Thyroid gland (tissue), 4 donors: ENCODE measurements around the gene PPP1R3G. TPM values are rescaled to one million over a fixed set of nuclear protein-coding genes. Genes with fewer than 3 reads are reported as not detected.

ENCODE experiments used
- DNase-seq, 2 donors: peaks; one replicate each; pipeline ENCODE4 v3.0.0-alpha.2; 2019
- H3K27ac ChIP-seq, 3 donors: fragments of 200-600 bp; sonication (generic); 1 replicate in 2 of 3; 2 replicates in 1 of 3; pipeline ENCODE4 v1.5.1; 2016 to 2019; ENCODE audit warnings: mild to moderate bottlenecking in 1 of 3, moderate library complexity in 1 of 3
- H3K27me3 ChIP-seq: fragments of 200-600 bp; sonication (generic); one replicate; pipeline ENCODE4 v1.5.1; 2019
- H3K36me3 ChIP-seq, 2 donors: fragments of 200-600 bp; sonication (generic); one replicate each; pipeline ENCODE4 v1.5.1; 2016 to 2019
- H3K4me1 ChIP-seq, 2 donors: fragments of 200-600 bp; sonication (generic); one replicate each; pipeline ENCODE4 v1.5.1; 2017 to 2019
- H3K4me3 ChIP-seq, 3 donors: fragments of 200-600 bp; sonication (generic); replicated peaks in 1 of 3; 1 replicate in 2 of 3; 2 replicates in 1 of 3; pipeline ENCODE4 v1.5.1; 2016; ENCODE audit warnings: mild to moderate bottlenecking in 1 of 3
- H3K9me3 ChIP-seq: fragments of 200-600 bp; sonication (generic); one replicate; pipeline ENCODE4 v1.5.1; 2017
- POLR2A ChIP-seq, 2 donors: fragments of 450-650 bp; IDR thresholded peaks; one replicate each; pipeline ENCODE4 v1.6.1; 2017; ENCODE audit warnings: antibody characterized with exemption in 2 of 2, mild to moderate bottlenecking in 2 of 2, moderate library complexity in 1 of 2
- WGBS, 2 donors: methylation state at CpG; one replicate each; pipeline ENCODE4 v1.1.5; 2017; 5-methylcytosine and 5-hydroxymethylcytosine counted together
- intact Hi-C: fragments of 100-400 bp; cut with DNase I; formaldehyde crosslinking; loops from one replicate; pipeline ENCODE4 v1.15.1; 2023
- total RNA-seq, 4 donors: library from RNA; depleted of rRNA; stranded (reverse); fragments of >200 nt; gene quantifications; one replicate each; pipeline ENCODE4 v1.2.3, GENCODE V29; 2016
- TF ChIP-seq, protein P1 (sequence below), 6 experiments: fragments of 200-600 bp in 3 of 6; fragments of 450-650 bp in 3 of 6; sonication (generic) in 3 of 6; IDR thresholded peaks; one replicate each; pipeline ENCODE4 v1.5.1; 2016 to 2019; ENCODE audit warnings: antibody characterized with exemption in 6 of 6, mild to moderate bottlenecking in 2 of 6, inconsistent platforms in 1 of 6, moderate library complexity in 1 of 6

PPP1R3G gene
- total RNA-seq, 4 donors from 2014 or later = 0.78 to 1.6 (median 0.91) TPM

DNA sequence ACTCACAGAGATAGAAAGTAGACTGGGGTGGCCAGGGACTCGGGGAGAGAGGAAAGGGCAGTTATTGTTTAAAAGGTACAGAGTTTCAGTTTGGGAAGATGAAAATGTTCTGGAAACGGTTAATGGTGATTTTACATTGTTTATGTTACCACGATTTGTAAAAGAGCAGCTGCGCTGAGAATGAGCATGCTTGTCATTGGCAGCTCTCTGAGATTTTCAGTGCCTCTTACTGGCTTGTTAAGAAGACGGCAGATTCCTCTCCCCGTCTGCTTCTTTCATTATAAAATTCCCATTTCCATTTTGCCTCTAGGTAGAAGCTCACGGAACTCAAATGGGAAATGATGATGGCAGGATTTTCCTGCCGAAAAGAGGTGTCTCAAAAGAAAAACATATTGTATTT, 39.7 kb upstream of the PPP1R3G start:
- H3K4me3 ChIP-seq = no peak overlapping the region
- H3K36me3 ChIP-seq = no peaks in the 10 kb centered on the region
- no peaks in the 10 kb centered on the region for H3K27me3 ChIP-seq
- 65 to 71% methylated on average over 8 of the region's 8 CpGs for WGBS, 2 donors
- H3K27ac ChIP-seq = no peak overlapping the region
- no peaks in the 10 kb centered on the region for H3K9me3 ChIP-seq
- TF ChIP-seq, protein P1, sequence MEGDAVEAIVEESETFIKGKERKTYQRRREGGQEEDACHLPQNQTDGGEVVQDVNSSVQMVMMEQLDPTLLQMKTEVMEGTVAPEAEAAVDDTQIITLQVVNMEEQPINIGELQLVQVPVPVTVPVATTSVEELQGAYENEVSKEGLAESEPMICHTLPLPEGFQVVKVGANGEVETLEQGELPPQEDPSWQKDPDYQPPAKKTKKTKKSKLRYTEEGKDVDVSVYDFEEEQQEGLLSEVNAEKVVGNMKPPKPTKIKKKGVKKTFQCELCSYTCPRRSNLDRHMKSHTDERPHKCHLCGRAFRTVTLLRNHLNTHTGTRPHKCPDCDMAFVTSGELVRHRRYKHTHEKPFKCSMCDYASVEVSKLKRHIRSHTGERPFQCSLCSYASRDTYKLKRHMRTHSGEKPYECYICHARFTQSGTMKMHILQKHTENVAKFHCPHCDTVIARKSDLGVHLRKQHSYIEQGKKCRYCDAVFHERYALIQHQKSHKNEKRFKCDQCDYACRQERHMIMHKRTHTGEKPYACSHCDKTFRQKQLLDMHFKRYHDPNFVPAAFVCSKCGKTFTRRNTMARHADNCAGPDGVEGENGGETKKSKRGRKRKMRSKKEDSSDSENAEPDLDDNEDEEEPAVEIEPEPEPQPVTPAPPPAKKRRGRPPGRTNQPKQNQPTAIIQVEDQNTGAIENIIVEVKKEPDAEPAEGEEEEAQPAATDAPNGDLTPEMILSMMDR (IDR thresholded peaks at IDR 0.05) = no peak
- no peak for TF ChIP-seq POLR2A (IDR thresholded peaks at IDR 0.05)
- intact Hi-C loops = no loop called here
- no peak for DNase-seq
- H3K4me1 ChIP-seq = no peaks in the 10 kb centered on the region

DNA sequence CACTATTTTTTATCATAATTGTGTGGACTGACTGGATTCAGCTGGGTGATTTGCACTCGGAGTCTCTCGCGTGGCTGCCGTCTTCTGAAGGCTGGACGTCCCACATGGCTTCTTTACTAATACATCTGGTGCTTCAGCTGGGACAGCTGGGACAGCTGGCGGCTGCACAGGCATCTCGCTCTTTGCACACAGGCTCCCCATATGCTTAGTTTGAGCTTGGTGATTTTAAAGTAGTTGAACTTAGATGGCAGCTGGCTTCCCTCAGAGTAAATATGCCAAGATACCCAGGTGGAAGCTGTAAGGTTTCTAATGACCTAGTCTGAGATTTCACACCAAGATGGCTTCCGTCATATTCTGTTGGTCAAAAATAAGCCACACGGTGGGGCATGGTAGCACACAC, 38.7 kb upstream of the PPP1R3G start:
- H3K27ac ChIP-seq = no peak overlapping the region
- H3K4me1 ChIP-seq = no peaks in the 10 kb centered on the region
- WGBS, 2 donors = 93 to 97% methylated on average over 9 of the region's 9 CpGs
- no peak overlapping the region for H3K4me3 ChIP-seq
- no peaks in the 10 kb centered on the region for H3K36me3 ChIP-seq
- TF ChIP-seq, protein P1 (IDR thresholded peaks at IDR 0.05) = no peak
- no peak for TF ChIP-seq POLR2A (IDR thresholded peaks at IDR 0.05)
- H3K9me3 ChIP-seq = no peaks in the 10 kb centered on the region
- no peaks in the 10 kb centered on the region for H3K27me3 ChIP-seq
- DNase-seq = no peak
- intact Hi-C loops = no loop called here

DNA sequence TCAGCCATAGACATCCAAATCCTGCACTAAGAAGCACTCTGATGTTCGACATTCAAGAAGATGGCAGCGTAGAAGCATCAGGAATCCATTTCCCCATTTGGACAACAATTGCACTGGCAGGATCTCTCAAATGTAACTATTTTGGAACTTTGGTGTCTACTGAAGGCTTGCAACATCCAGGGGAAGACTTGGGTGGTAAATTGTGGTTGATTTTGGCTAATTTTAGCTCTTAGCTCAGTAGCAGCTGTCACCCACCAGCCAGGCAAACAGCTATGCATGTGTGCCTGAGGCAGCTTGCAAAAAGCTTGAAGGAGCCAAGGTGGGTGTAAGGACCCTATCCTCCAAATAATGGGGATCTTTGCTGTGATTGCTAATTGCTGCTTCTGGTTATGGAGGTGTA, 35.1 kb upstream of the PPP1R3G start:
- Histone ChIP-seq H3K4me3 (no peak overlapping the region), H3K27ac (no peak overlapping the region), H3K27me3 (no peaks in the 10 kb centered on the region), H3K4me1 (no peaks in the 10 kb centered on the region), H3K36me3 (no peaks in the 10 kb centered on the region), H3K9me3 (no peaks in the 10 kb centered on the region)
- intact Hi-C loops = no loop called here
- DNase-seq = no peak
- TF ChIP-seq, protein P1 (IDR thresholded peaks at IDR 0.05) = no peak
- TF ChIP-seq POLR2A (IDR thresholded peaks at IDR 0.05) = no peak
- 88 to 100% methylated on average over 1 to 2 of the region's 2 CpGs for WGBS, 2 donors

DNA sequence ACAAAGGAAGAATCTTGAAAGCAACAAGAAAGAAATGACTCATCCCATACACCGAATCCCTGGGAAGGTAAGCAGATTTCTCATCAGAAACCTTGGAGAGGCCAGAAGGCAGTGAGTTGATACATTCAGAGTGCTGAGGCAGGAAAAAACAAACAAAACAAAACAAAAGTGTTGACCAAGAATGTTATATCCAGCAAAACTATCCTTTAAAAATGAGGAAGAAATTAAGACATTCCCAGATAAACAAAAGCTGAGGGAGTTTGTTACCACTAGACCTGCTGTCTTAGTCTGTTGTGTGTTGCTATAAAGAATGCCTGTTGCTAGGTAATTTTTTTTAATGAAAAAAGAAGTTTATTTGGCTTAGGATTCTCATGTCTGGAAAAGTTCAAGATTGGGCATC, 33.7 kb upstream of the PPP1R3G start:
- Histone ChIP-seq H3K4me3 (no peak overlapping the region), H3K36me3 (no peaks in the 10 kb centered on the region), H3K27me3 (no peaks in the 10 kb centered on the region), H3K27ac (no peak overlapping the region), H3K9me3 (no peaks in the 10 kb centered on the region), H3K4me1 (no peaks in the 10 kb centered on the region)
- TF ChIP-seq POLR2A (IDR thresholded peaks at IDR 0.05) = no peak
- TF ChIP-seq, protein P1 (IDR thresholded peaks at IDR 0.05) = no peak
- DNase-seq = no peak
- 84 to 94% methylated on average over 1 of the region's 1 CpG for WGBS, 2 donors
- intact Hi-C loops = no loop called here

DNA sequence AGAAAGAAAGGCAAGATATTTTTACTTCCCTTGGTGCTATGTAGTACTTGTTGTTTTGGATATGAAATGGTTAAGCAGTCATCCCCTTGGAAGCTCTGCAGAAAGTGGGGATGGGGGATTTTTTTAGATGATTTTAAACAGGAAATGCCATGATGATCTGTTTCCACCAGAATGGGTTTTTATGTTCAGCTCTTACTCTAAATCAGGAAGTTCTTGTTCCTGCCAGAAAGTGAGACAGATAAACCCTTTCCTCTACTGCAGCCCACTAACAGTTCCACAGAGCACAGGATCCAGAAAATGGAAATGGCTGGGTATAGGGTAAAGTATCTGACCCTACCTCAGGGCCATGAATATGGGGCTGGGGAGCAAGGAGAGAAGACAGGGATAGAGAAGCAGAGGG, 32.1 kb upstream of the PPP1R3G start:
- Histone ChIP-seq H3K27me3 (no peaks in the 10 kb centered on the region), H3K36me3 (no peaks in the 10 kb centered on the region), H3K9me3 (no peaks in the 10 kb centered on the region), H3K4me3 (no peak overlapping the region), H3K4me1 (no peaks in the 10 kb centered on the region), H3K27ac (no peak overlapping the region)
- no peak for TF ChIP-seq POLR2A (IDR thresholded peaks at IDR 0.05)
- TF ChIP-seq, protein P1 (IDR thresholded peaks at IDR 0.05) = no peak
- DNase-seq = no peak
- intact Hi-C loops = no loop called here
